ENCODE results near the gene C1orf52. TPM values are rescaled to one million over a fixed set of nuclear protein-coding genes. Genes with fewer than 3 reads are reported as not detected.

The C1orf52 gene
- total RNA-seq, 2 donors from 2014 or later, result 41.0 to 42.9 TPM

- Mint-ChIP-seq H3K4me1 (no peaks in the 10 kb centered on the region), H3K27me3 (ENCODE audit: insufficient read depth) (no peaks in the 10 kb centered on the region), H3K27ac (no peak overlapping the region), H3K36me3 (ENCODE audit: low read depth) (no peaks in the 10 kb centered on the region), H3K4me3 (no peak overlapping the region), H3K9me3 (no peaks in the 10 kb centered on the region)
- no peaks in the 10 kb centered on the region for H3K36me3 ChIP-seq (ENCODE audit: control insufficient read depth, insufficient read depth, low read length)
- no peak for DNase-seq
- TF ChIP-seq, protein P1, sequence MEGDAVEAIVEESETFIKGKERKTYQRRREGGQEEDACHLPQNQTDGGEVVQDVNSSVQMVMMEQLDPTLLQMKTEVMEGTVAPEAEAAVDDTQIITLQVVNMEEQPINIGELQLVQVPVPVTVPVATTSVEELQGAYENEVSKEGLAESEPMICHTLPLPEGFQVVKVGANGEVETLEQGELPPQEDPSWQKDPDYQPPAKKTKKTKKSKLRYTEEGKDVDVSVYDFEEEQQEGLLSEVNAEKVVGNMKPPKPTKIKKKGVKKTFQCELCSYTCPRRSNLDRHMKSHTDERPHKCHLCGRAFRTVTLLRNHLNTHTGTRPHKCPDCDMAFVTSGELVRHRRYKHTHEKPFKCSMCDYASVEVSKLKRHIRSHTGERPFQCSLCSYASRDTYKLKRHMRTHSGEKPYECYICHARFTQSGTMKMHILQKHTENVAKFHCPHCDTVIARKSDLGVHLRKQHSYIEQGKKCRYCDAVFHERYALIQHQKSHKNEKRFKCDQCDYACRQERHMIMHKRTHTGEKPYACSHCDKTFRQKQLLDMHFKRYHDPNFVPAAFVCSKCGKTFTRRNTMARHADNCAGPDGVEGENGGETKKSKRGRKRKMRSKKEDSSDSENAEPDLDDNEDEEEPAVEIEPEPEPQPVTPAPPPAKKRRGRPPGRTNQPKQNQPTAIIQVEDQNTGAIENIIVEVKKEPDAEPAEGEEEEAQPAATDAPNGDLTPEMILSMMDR (conservative IDR thresholded peaks at IDR 0.05), result no peak
- no peak overlapping the region for H3K9ac ChIP-seq (ENCODE audit: extremely low read depth, low read length, poor library complexity, severe bottlenecking)
- no peak overlapping the region for H3K27ac ChIP-seq (ENCODE audit: low read depth, low read length)
- H3K9me3 ChIP-seq (ENCODE audit: control insufficient read depth, low read length), result no peaks in the 10 kb centered on the region
- WGBS, 2 experiments (ENCODE audit: insufficient coverage in 1 of 2, insufficient read length in 1 of 2), result 92 to 97% methylated on average over 2 of the region's 2 CpGs
- no peaks in the 10 kb centered on the region for H3K27me3 ChIP-seq (ENCODE audit: control insufficient read depth, insufficient read depth, low read length, poor library complexity, severe bottlenecking)
- no peaks in the 10 kb centered on the region for H3K4me1 ChIP-seq (ENCODE audit: control insufficient read depth, insufficient read depth, low read length)
- no peak overlapping the region for H3K4me3 ChIP-seq (ENCODE audit: low read length)
Measured at GRCh38 chr1:85290826-85291225, 31.4 kb upstream of the C1orf52 start.

DNA sequence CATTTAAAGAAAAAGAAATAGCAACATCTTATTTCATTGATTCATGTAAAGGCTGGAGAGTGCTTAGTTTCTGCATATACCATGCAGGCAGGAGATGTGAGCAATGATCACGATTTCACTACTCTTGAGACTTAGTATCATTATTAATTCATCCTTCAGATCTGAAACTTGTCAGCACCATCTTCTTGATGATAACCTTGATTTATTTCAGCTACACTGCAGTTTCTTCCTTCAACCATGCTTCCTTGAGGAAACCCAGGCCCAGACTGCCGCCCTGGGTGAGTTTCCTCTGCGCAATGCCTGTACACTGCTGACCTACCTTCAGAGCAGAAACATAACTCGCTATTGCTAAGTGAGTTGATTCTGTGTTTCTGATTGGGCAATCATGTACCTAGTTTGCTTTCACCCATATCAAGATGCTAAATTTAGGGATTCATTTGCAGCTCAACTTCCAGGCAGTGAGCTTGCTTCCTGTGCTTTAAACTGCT is 30.4 kb upstream of the C1orf52 start:
- H3K9ac ChIP-seq (ENCODE audit: extremely low read depth, low read length, poor library complexity, severe bottlenecking), result no peak overlapping the region
- TF ChIP-seq, protein P1 (conservative IDR thresholded peaks at IDR 0.05), result no peak
- no peak overlapping the region for H3K27ac ChIP-seq (ENCODE audit: low read depth, low read length)

GRCh38 chr1:85289207-85289847 is 29.9 kb upstream of the C1orf52 start:
- H3K9ac ChIP-seq (ENCODE audit: extremely low read depth, low read length, poor library complexity, severe bottlenecking), result no peak overlapping the region
- 89 to 91% methylated on average over 7 to 9 of the region's 9 CpGs for whole genome bisulfite sequencing, 2 experiments (ENCODE audit: insufficient coverage in 1 of 2, insufficient read length in 1 of 2)
- no peaks in the 10 kb centered on the region for H3K9me3 ChIP-seq (ENCODE audit: control insufficient read depth, low read length)
- no peaks in the 10 kb centered on the region for H3K27me3 ChIP-seq (ENCODE audit: control insufficient read depth, insufficient read depth, low read length, poor library complexity, severe bottlenecking)
- no peak for DNase-seq
- H3K4me1 ChIP-seq (ENCODE audit: control insufficient read depth, insufficient read depth, low read length), result no peaks in the 10 kb centered on the region
- no peak overlapping the region for H3K4me3 Mint-ChIP-seq
- H3K4me3 ChIP-seq (ENCODE audit: low read length), result no peak overlapping the region
- no peak overlapping the region for H3K27ac ChIP-seq (ENCODE audit: low read depth, low read length)
- no peaks in the 10 kb centered on the region for H3K36me3 Mint-ChIP-seq (ENCODE audit: low read depth)
- no peaks in the 10 kb centered on the region for H3K36me3 ChIP-seq (ENCODE audit: control insufficient read depth, insufficient read depth, low read length)
- H3K9me3 Mint-ChIP-seq, result no peaks in the 10 kb centered on the region
- H3K4me1 Mint-ChIP-seq, result no peaks in the 10 kb centered on the region
- no peaks in the 10 kb centered on the region for H3K27me3 Mint-ChIP-seq (ENCODE audit: insufficient read depth)
- no peak overlapping the region for H3K27ac Mint-ChIP-seq
- TF ChIP-seq, protein P1 (conservative IDR thresholded peaks at IDR 0.05), result no peak

More for the DNA sequence above, 30.4 kb upstream of the C1orf52 start:
- H3K4me3 Mint-ChIP-seq, result no peak overlapping the region
- Histone ChIP-seq H3K4me3 (ENCODE audit: low read length) (no peak overlapping the region), H3K27me3 (ENCODE audit: control insufficient read depth, insufficient read depth, low read length, poor library complexity, severe bottlenecking) (no peaks in the 10 kb centered on the region), H3K9me3 (ENCODE audit: control insufficient read depth, low read length) (no peaks in the 10 kb centered on the region), H3K36me3 (ENCODE audit: control insufficient read depth, insufficient read depth, low read length) (no peaks in the 10 kb centered on the region), H3K4me1 (ENCODE audit: control insufficient read depth, insufficient read depth, low read length) (no peaks in the 10 kb centered on the region)
- no peaks in the 10 kb centered on the region for H3K9me3 Mint-ChIP-seq
- H3K27me3 Mint-ChIP-seq (ENCODE audit: insufficient read depth), result no peaks in the 10 kb centered on the region
- no peaks in the 10 kb centered on the region for H3K4me1 Mint-ChIP-seq
- H3K27ac Mint-ChIP-seq, result no peak overlapping the region
- WGBS, 2 experiments (ENCODE audit: insufficient coverage in 1 of 2, insufficient read length in 1 of 2), result 90 to 100% methylated on average over 3 to 4 of the region's 4 CpGs
- no peaks in the 10 kb centered on the region for H3K36me3 Mint-ChIP-seq (ENCODE audit: low read depth)
- no peak for DNase-seq
